Measurements from ENCODE around the gene DKK1. TPM values are rescaled to one million over a fixed set of nuclear protein-coding genes. Genes with fewer than 3 reads are reported as not detected.

DKK1 gene
- total RNA-seq, 1 donor: 66.2 TPM

- H2AFZ ChIP-seq (ENCODE audit: low read length): peak overlapping the region; percentile 52
- peak overlapping the region; percentile 96 for H3K4me3 ChIP-seq (ENCODE audit: insufficient read depth, low read length)
Measured at GRCh38 chr10:52318136-52318701, 4.1 kb downstream of the DKK1 start.

GRCh38 chr10:52318822-52319464 lies 4.9 kb downstream of the DKK1 start:
- Histone ChIP-seq H3K4me3 (ENCODE audit: insufficient read depth, low read length) (no peak overlapping the region), H3K36me3 (ENCODE audit: insufficient read depth, low read length) (peaks cover 22% of the 10 kb centered on the region), H3K27me3 (ENCODE audit: insufficient read depth, low read length) (no peaks in the 10 kb centered on the region), H4K20me1 (ENCODE audit: insufficient read depth, low read length) (no peaks in the 10 kb centered on the region), H2AFZ (ENCODE audit: low read length) (no peak overlapping the region), H3K9me3 (ENCODE audit: low read depth, low read length) (no peaks in the 10 kb centered on the region), H3K27ac (ENCODE audit: low read depth, low read length) (peak overlapping the region; percentile 90), H3K4me1 (ENCODE audit: insufficient read depth, low read length) (peaks cover 43% of the 10 kb centered on the region), H3K4me2 (ENCODE audit: insufficient read depth, low read length) (peak overlapping the region; percentile 93), H3K79me2 (ENCODE audit: insufficient read depth, low read length) (peaks cover 25% of the 10 kb centered on the region)
- peak; percentile 85 for DNase-seq (ENCODE audit: insufficient read length, low spot score, missing footprints)
- no peak for TF ChIP-seq CTCF (IDR thresholded peaks at IDR 0.05; ENCODE audit: extremely low read depth, low read depth, low read length)

More at GRCh38 chr10:52318136-52318701, 4.1 kb downstream of the DKK1 start:
- H3K4me1 ChIP-seq (ENCODE audit: insufficient read depth, low read length): peaks cover 46% of the 10 kb centered on the region
- peaks cover 22% of the 10 kb centered on the region for H3K36me3 ChIP-seq (ENCODE audit: insufficient read depth, low read length)
- H3K4me2 ChIP-seq (ENCODE audit: insufficient read depth, low read length): peak overlapping the region; percentile 93
- no peaks in the 10 kb centered on the region for H3K27me3 ChIP-seq (ENCODE audit: insufficient read depth, low read length)
- peak overlapping the region; percentile 90 for H3K27ac ChIP-seq (ENCODE audit: low read depth, low read length)
- H4K20me1 ChIP-seq (ENCODE audit: insufficient read depth, low read length): no peaks in the 10 kb centered on the region
- no peak for TF ChIP-seq CTCF (IDR thresholded peaks at IDR 0.05; ENCODE audit: extremely low read depth, low read depth, low read length)
- no peaks in the 10 kb centered on the region for H3K9me3 ChIP-seq (ENCODE audit: low read depth, low read length)
- peak; percentile 3 for DNase-seq (ENCODE audit: insufficient read length, low spot score, missing footprints)
- peaks cover 25% of the 10 kb centered on the region for H3K79me2 ChIP-seq (ENCODE audit: insufficient read depth, low read length)

- Histone ChIP-seq H3K4me3 (ENCODE audit: insufficient read depth, low read length) (no peak overlapping the region), H3K27me3 (ENCODE audit: insufficient read depth, low read length) (no peaks in the 10 kb centered on the region), H3K9me3 (ENCODE audit: low read depth, low read length) (no peaks in the 10 kb centered on the region), H2AFZ (ENCODE audit: low read length) (no peak overlapping the region), H3K27ac (ENCODE audit: low read depth, low read length) (peak overlapping the region; percentile 64), H3K4me1 (ENCODE audit: insufficient read depth, low read length) (peaks cover 43% of the 10 kb centered on the region), H3K36me3 (ENCODE audit: insufficient read depth, low read length) (peaks cover 22% of the 10 kb centered on the region), H4K20me1 (ENCODE audit: insufficient read depth, low read length) (no peaks in the 10 kb centered on the region), H3K4me2 (ENCODE audit: insufficient read depth, low read length) (no peak overlapping the region), H3K79me2 (ENCODE audit: insufficient read depth, low read length) (peaks cover 17% of the 10 kb centered on the region)
- DNase-seq (ENCODE audit: insufficient read length, low spot score, missing footprints): peak; percentile 50
- TF ChIP-seq CTCF (IDR thresholded peaks at IDR 0.05; ENCODE audit: extremely low read depth, low read depth, low read length): no peak
Measured at GRCh38 chr10:52319926-52320325, 5.8 kb downstream of the DKK1 start.

GRCh38 chr10:52322323-52322722 lies 8.2 kb downstream of the DKK1 start:
- Histone ChIP-seq H4K20me1 (ENCODE audit: insufficient read depth, low read length) (no peaks in the 10 kb centered on the region), H3K27ac (ENCODE audit: low read depth, low read length) (no peak overlapping the region), H3K4me2 (ENCODE audit: insufficient read depth, low read length) (no peak overlapping the region), H3K4me1 (ENCODE audit: insufficient read depth, low read length) (peaks cover 27% of the 10 kb centered on the region), H3K27me3 (ENCODE audit: insufficient read depth, low read length) (no peaks in the 10 kb centered on the region), H3K79me2 (ENCODE audit: insufficient read depth, low read length) (no peaks in the 10 kb centered on the region), H3K36me3 (ENCODE audit: insufficient read depth, low read length) (peaks cover 4% of the 10 kb centered on the region), H2AFZ (ENCODE audit: low read length) (peak overlapping the region; percentile 39), H3K4me3 (ENCODE audit: insufficient read depth, low read length) (no peak overlapping the region), H3K9me3 (ENCODE audit: low read depth, low read length) (no peaks in the 10 kb centered on the region)
- TF ChIP-seq CTCF (IDR thresholded peaks at IDR 0.05; ENCODE audit: extremely low read depth, low read depth, low read length): no peak
- DNase-seq (ENCODE audit: insufficient read length, low spot score, missing footprints): no peak

All from osteoblast (primary cell).